Erythroblast (primary cell): Measurements from ENCODE around the gene SH3RF2.

Experiments
- GATA1 ChIP-seq: IDR thresholded peaks from 2 replicates; pipeline ENCODE4 v1.6.1; 2011; ENCODE audit warnings: low read depth, mild to moderate bottlenecking, control low read depth, low read length, moderate library complexity
- POLR2A ChIP-seq: IDR thresholded peaks from 2 replicates; pipeline ENCODE4 v1.6.1; 2011; ENCODE audit warnings: mild to moderate bottlenecking, low read length

- TF ChIP-seq POLR2A (no peak), GATA1 (no peak)
These were observed 151.7 kb downstream of the SH3RF2 start for GRCh38 chr5:146088098-146088497.
